IMR-90 (cell line): ENCODE results near the gene ARHGEF12. TPM values are rescaled to one million over a fixed set of nuclear protein-coding genes. Genes with fewer than 3 reads are reported as not detected.

ENCODE experiments used
- ATAC-seq: fragments of 200-7000 bp; cut with Tn5 transposase; 2 replicates; pipeline ENCODE4 v1.9.1; 2020; ENCODE audit warnings: low read depth, mild to moderate bottlenecking, moderate library complexity
- BruUV-seq: library from RNA; stranded (reverse); fragments of 400-500 nt; replicated peaks from 2 replicates; lab custom pipeline; 2021; lab: Mats Ljungman, UMichigan
- CTCF ChIA-PET: fragments of 300-600 bp; formaldehyde crosslinking; extraction: SDS; loops from one replicate; lab custom pipeline; 2021; ENCODE audit warnings: antibody characterized with exemption; lab: Yijun Ruan, JAX
- POLR2A ChIA-PET: fragments of 300-600 bp; sonication (Branson Sonifier 250); formaldehyde crosslinking; loops from one replicate; lab custom pipeline; 2022; ENCODE audit warnings: antibody characterized with exemption; ENCODE audit not compliant: unreplicated experiment; lab: Charles Lee
- DNase-seq: peaks from one replicate; pipeline ENCODE4 v3.0.0; 2013
- H2AFZ ChIP-seq: replicated peaks from 2 replicates; pipeline ENCODE3; 2013; ENCODE audit warnings: low read length, mild to moderate bottlenecking; ENCODE audit not compliant: poor library complexity
- H2AK5ac ChIP-seq: 2 replicates; pipeline ENCODE4 v1.6.1; 2013; ENCODE audit warnings: low read depth, low read length, inconsistent platforms
- H2AK9ac ChIP-seq: replicated peaks from 2 replicates; pipeline ENCODE3; 2013; ENCODE audit warnings: mild to moderate bottlenecking, low read depth, low read length, moderate library complexity; ENCODE audit not compliant: poor library complexity
- H2BK120ac ChIP-seq: 2 replicates; pipeline ENCODE4 v1.6.1; 2013; ENCODE audit warnings: low read depth, low read length, inconsistent platforms
- H2BK15ac ChIP-seq: 3 replicates; pipeline ENCODE4 v1.6.1; 2013; ENCODE audit warnings: low read depth, low read length, inconsistent platforms
- H2BK20ac ChIP-seq: 2 replicates; pipeline ENCODE4 v1.6.1; 2013; ENCODE audit warnings: low read depth, mild to moderate bottlenecking, inconsistent platforms, low read length, moderate library complexity
- H2BK5ac ChIP-seq: 2 replicates; pipeline ENCODE4 v1.6.1; 2013; ENCODE audit warnings: mild to moderate bottlenecking, low read depth, low read length, inconsistent platforms; ENCODE audit not compliant: poor library complexity, severe bottlenecking
- H3K14ac ChIP-seq: replicated peaks from 2 replicates; pipeline ENCODE4 v1.6.1; 2013; ENCODE audit warnings: low read depth, low read length, inconsistent platforms
- H3K18ac ChIP-seq: 2 replicates; pipeline ENCODE4 v1.6.1; 2013; ENCODE audit warnings: low read depth, low read length, control low read depth
- H3K23ac ChIP-seq: 2 replicates; pipeline ENCODE4 v1.6.1; 2013; ENCODE audit warnings: low read depth, low read length, inconsistent platforms
- H3K27ac ChIP-seq: 2 replicates; pipeline ENCODE4 v1.5.1; 2013; ENCODE audit warnings: mild to moderate bottlenecking, control low read depth, low read length; ENCODE audit not compliant: insufficient read depth
- H3K27me3 ChIP-seq: 2 replicates; pipeline ENCODE4 v1.6.1; 2013; ENCODE audit warnings: low read length; ENCODE audit not compliant: control insufficient read depth, insufficient read depth
- H3K36me3 ChIP-seq: 2 replicates; pipeline ENCODE4 v1.6.1; 2013; ENCODE audit warnings: low read length, mixed read lengths; ENCODE audit not compliant: control insufficient read depth, insufficient read depth
- H3K4ac ChIP-seq: 2 replicates; pipeline ENCODE4 v1.6.1; 2013; ENCODE audit warnings: low read depth, low read length, inconsistent platforms
- H3K4me1 ChIP-seq: 2 replicates; pipeline ENCODE4 v1.6.1; 2013; ENCODE audit warnings: low read length, mixed read lengths; ENCODE audit not compliant: control insufficient read depth, insufficient read depth
- H3K4me2 ChIP-seq: 2 replicates; pipeline ENCODE4 v1.6.1; 2013; ENCODE audit warnings: low read depth, mild to moderate bottlenecking, control low read depth, low read length, moderate library complexity
- H3K4me3 ChIP-seq: 2 replicates; pipeline ENCODE4 v1.5.1; 2013; ENCODE audit warnings: low read depth, mild to moderate bottlenecking, control low read depth, low read length, moderate library complexity; ENCODE audit not compliant: insufficient read depth
- H3K56ac ChIP-seq: 2 replicates; pipeline ENCODE4 v1.6.1; 2013; ENCODE audit warnings: low read length, inconsistent platforms; ENCODE audit not compliant: insufficient read depth; ENCODE audit errors: extremely low read depth
- H3K79me1 ChIP-seq, 2 experiments: 2 replicates each; pipeline ENCODE4 v1.6.1; 2013; ENCODE audit warnings: low read length in 2 of 2, inconsistent platforms in 1 of 2, low read depth in 1 of 2
- H3K9ac ChIP-seq: 2 replicates; pipeline ENCODE4 v1.6.1; 2013; ENCODE audit warnings: low read depth, low read length, control low read depth
- H3K9me1 ChIP-seq: 2 replicates; pipeline ENCODE4 v1.6.1; 2013; ENCODE audit warnings: low read length, inconsistent platforms; ENCODE audit not compliant: insufficient read depth
- H3K9me3 ChIP-seq: 2 replicates; pipeline ENCODE4 v1.6.1; 2013; ENCODE audit warnings: low read length; ENCODE audit not compliant: control insufficient read depth, insufficient read depth
- H4K20me1 ChIP-seq: 2 replicates; pipeline ENCODE4 v1.6.1; 2013; ENCODE audit warnings: low read length, inconsistent platforms; ENCODE audit not compliant: insufficient read depth
- H4K5ac ChIP-seq: 2 replicates; pipeline ENCODE4 v1.6.1; 2013; ENCODE audit warnings: mild to moderate bottlenecking, low read depth, low read length, control low read depth
- H4K8ac ChIP-seq, 2 experiments: 2 replicates each; pipeline ENCODE4 v1.6.1; 2013; ENCODE audit warnings: low read depth in 2 of 2, low read length in 2 of 2, control low read depth in 1 of 2, inconsistent platforms in 1 of 2
- H4K91ac ChIP-seq: 2 replicates; pipeline ENCODE4 v1.6.1; 2013; ENCODE audit warnings: low read depth, low read length, inconsistent platforms; ENCODE audit not compliant: insufficient read depth
- MAFK ChIP-seq: IDR thresholded peaks from 2 replicates; pipeline ENCODE4 v1.6.1; 2012; ENCODE audit warnings: low read depth, low read length, improper control_type of control experiment
- RAD21 ChIP-seq: IDR thresholded peaks from 2 replicates; pipeline ENCODE4 v1.6.1; 2012; ENCODE audit warnings: low read length, improper control_type of control experiment
- WGBS, 2 experiments: methylation state at CpG; one replicate each; pipeline versions ENCODE4 v1.1.5 to v1.1.7; 2013; ENCODE audit warnings: missing lambda C conversion rate in 2 of 2; ENCODE audit not compliant: insufficient read length in 1 of 2; ENCODE audit errors: extremely low coverage in 2 of 2; 5-methylcytosine and 5-hydroxymethylcytosine counted together
- dilution Hi-C: fragments of 300-500 bp; cut with HindIII; formaldehyde crosslinking; loops from one replicate; pipeline ENCODE4 v1.14.3; 2018; ENCODE audit warnings: low sequenced_read_pairs; ENCODE audit not compliant: unreplicated experiment
- in situ Hi-C: fragments of 300-500 bp; cut with MboI; formaldehyde crosslinking; loops from 3 replicates; pipeline ENCODE4 v1.14.3; 2019; ENCODE audit warnings: low sequenced_read_pairs, inconsistent platforms, mixed read lengths
- intact Hi-C: fragments of 100-400 bp; cut with micrococcal nuclease; formaldehyde crosslinking; loops from 2 replicates; pipeline ENCODE4 v1.10.0; 2022
- polyA plus RNA-seq, 3 experiments: library from polyadenylated mRNA; depleted of rRNA; stranded (reverse); fragments of >200 nt; gene quantifications; 2 replicates each; pipeline ENCODE4 v1.2.3, GENCODE V29; 2012; ENCODE audit warnings: low replicate concordance in 1 of 3
- total RNA-seq: library from RNA; depleted of rRNA; stranded (reverse); fragments of >200 nt; gene quantifications from 2 replicates; pipeline ENCODE4 v1.2.3, GENCODE V29; 2012
- TF ChIP-seq, protein P1 (sequence below): fragments of 150-350 bp; IDR thresholded peaks from 2 replicates; pipeline ENCODE4 v1.6.1; 2016; ENCODE audit warnings: low read depth, mild to moderate bottlenecking, low read length, moderate library complexity, borderline replicate concordance
- TF ChIP-seq, protein P2 (sequence below): conservative IDR thresholded peaks from 2 replicates; pipeline ENCODE4 v1.5.1; 2012; ENCODE audit warnings: mild to moderate bottlenecking, low read depth, low read length, improper control_type of control experiment
- TF ChIP-seq, protein P3 (sequence below): fragments of 150-350 bp; IDR thresholded peaks from 2 replicates; pipeline ENCODE4 v1.6.1; 2017; ENCODE audit warnings: mild to moderate bottlenecking, antibody characterized with exemption, low read length, low read depth

ARHGEF12 gene
- total and polyA plus RNA-seq, 2 of the 4 experiments (the other 2 are of a cell fraction): 25.5 to 115 TPM

DNA sequence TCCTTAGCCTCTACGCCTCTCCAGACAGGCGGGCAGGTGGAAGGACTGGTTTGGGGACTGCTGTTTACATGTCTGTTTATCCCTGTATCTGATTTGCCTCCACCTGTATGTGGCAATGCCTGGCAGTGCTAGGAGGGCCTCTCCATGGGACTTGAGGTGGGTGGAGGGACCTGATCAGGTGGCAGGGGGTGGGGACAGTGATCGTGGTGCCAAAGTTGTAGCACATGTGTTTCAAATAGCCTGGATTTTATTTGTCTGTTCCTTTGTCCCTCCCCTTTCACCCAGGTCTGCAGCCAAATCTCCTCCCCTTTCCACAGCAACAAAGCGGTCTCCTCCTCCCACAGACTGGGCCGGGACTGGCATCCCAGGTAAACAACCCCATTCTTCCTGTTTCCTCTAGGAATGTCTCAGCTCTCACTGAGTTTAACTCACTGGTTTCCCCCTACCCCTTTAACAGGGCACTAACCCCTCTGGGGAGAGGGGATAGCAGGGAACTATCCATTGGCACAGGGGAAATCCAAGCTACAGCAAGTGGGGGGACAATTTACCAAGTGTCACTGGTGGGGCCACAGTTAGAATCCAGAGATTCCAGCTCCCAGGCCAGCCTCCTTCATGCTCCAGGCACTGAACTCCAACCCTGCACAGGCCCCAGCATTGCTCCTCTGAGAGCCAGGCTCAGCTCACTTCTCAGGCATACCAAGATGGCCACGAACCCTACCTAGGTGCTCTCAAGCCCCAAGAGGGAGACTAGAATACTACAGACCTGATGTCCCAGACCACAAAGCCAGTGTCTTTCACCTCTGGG is 34.0 kb upstream of the ARHGEF12 start:
- in situ Hi-C loops (loop anchor here (5.0 to 25.0 kb wide), 2 partner anchors 130 to 385 kb away; no protein-coding TSS in a partner anchor), dilution Hi-C loops (no loop called here), intact Hi-C loops (loop anchor here (5.0 kb wide), 1 partner anchor 635 kb away; no protein-coding TSS in a partner anchor)
- CTCF ChIA-PET: interaction anchor here (0.8 to 1.8 kb wide), 20 partner anchors 14 to 140 kb away, joined by 3 to 15 read pairs (median 4); no protein-coding TSS in a partner anchor
- Histone ChIP-seq H3K27ac (no peak overlapping the region), H3K4me2 (no peak overlapping the region), H3K9me3 (no peaks in the 10 kb centered on the region), H2AK9ac (no peak overlapping the region), H4K5ac (no peak overlapping the region), H2AFZ (no peak overlapping the region), H3K27me3 (peaks cover 22% of the 10 kb centered on the region), H3K23ac (no peak overlapping the region), H3K56ac (no peak overlapping the region), H4K91ac (no peak overlapping the region), H2BK5ac (no peak overlapping the region), H3K18ac (no peak overlapping the region), H3K36me3 (no peaks in the 10 kb centered on the region), H3K4me1 (peaks cover 6% of the 10 kb centered on the region; the same call in 1 of the 2 replicates), H3K14ac (no peak overlapping the region), H3K9me1 (peaks cover 22% of the 10 kb centered on the region; the same call in 1 of the 2 replicates), H4K20me1 (no peaks in the 10 kb centered on the region), H3K79me1 (no peaks in the 10 kb centered on the region), H2BK20ac (no peak overlapping the region), H2BK120ac (no peak overlapping the region), H2AK5ac (no peak overlapping the region), H3K4me3 (no peak overlapping the region), H2BK15ac (no peak overlapping the region), H3K9ac (no peak overlapping the region), H3K4ac (no peak overlapping the region), H4K8ac (no peak overlapping the region)
- BruUV-seq: no TSS peak
- POLR2A ChIA-PET: no interaction called here
- WGBS, 2 experiments: no CpG with 5 or more reads among the region's 6 CpGs
- ATAC-seq (no peak), DNase-seq (no peak)
- TF ChIP-seq, protein P1, sequence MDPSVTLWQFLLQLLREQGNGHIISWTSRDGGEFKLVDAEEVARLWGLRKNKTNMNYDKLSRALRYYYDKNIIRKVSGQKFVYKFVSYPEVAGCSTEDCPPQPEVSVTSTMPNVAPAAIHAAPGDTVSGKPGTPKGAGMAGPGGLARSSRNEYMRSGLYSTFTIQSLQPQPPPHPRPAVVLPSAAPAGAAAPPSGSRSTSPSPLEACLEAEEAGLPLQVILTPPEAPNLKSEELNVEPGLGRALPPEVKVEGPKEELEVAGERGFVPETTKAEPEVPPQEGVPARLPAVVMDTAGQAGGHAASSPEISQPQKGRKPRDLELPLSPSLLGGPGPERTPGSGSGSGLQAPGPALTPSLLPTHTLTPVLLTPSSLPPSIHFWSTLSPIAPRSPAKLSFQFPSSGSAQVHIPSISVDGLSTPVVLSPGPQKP: no peak
- TF ChIP-seq, protein P2, sequence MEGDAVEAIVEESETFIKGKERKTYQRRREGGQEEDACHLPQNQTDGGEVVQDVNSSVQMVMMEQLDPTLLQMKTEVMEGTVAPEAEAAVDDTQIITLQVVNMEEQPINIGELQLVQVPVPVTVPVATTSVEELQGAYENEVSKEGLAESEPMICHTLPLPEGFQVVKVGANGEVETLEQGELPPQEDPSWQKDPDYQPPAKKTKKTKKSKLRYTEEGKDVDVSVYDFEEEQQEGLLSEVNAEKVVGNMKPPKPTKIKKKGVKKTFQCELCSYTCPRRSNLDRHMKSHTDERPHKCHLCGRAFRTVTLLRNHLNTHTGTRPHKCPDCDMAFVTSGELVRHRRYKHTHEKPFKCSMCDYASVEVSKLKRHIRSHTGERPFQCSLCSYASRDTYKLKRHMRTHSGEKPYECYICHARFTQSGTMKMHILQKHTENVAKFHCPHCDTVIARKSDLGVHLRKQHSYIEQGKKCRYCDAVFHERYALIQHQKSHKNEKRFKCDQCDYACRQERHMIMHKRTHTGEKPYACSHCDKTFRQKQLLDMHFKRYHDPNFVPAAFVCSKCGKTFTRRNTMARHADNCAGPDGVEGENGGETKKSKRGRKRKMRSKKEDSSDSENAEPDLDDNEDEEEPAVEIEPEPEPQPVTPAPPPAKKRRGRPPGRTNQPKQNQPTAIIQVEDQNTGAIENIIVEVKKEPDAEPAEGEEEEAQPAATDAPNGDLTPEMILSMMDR: no peak
- TF ChIP-seq RAD21: no peak
- TF ChIP-seq, protein P3, sequence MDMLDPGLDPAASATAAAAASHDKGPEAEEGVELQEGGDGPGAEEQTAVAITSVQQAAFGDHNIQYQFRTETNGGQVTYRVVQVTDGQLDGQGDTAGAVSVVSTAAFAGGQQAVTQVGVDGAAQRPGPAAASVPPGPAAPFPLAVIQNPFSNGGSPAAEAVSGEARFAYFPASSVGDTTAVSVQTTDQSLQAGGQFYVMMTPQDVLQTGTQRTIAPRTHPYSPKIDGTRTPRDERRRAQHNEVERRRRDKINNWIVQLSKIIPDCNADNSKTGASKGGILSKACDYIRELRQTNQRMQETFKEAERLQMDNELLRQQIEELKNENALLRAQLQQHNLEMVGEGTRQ: no peak
- TF ChIP-seq MAFK: no peak
